ENCODE data around the gene HEY2.

GRCh38 chr6:125729983-125730382 is 19.4 kb upstream of the HEY2 start:
- TF ChIP-seq CTCF (IDR thresholded peaks at IDR 0.05 in 8 of 11, conservative IDR thresholded peaks at IDR 0.05 in 3 of 11), result no peak
- TF ChIP-seq POLR2A (IDR thresholded peaks at IDR 0.05), result no peak
